HG02938 (cell line): ENCODE results near the gene ADGRV1.
"Not testable (repeated sequence)": the region's sequence is repeated elsewhere in the genome, so short reads cannot be mapped to it uniquely, and the experiment has no call there.

ENCODE experiments used
- ATAC-seq: cut with Tn5 transposase; IDR thresholded peaks from one replicate; pipeline ENCODE4 v1.9.1; 2021; ENCODE audit warnings: mild to moderate bottlenecking, moderate library complexity; ENCODE audit not compliant: unreplicated experiment

Gene ADGRV1

DNA sequence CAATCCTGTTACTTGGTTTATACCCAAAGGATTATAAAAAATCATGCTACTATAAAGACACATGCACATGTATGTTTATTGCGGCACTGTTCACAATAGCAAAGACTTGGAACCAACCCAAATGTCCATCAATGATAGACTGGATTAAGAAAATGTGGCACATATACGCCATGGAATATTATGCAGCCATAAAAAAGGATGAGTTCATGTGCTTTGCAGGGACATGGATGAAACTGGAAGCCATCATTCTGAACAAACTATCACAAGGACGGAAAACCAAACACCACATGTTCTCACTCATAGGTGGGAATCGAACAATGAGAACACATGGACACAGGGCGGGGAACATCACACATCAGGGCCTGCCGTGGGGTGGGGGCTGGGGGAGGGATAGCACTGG, 34.5 kb downstream of the ADGRV1 start:
- ATAC-seq = not testable (repeated sequence)

DNA sequence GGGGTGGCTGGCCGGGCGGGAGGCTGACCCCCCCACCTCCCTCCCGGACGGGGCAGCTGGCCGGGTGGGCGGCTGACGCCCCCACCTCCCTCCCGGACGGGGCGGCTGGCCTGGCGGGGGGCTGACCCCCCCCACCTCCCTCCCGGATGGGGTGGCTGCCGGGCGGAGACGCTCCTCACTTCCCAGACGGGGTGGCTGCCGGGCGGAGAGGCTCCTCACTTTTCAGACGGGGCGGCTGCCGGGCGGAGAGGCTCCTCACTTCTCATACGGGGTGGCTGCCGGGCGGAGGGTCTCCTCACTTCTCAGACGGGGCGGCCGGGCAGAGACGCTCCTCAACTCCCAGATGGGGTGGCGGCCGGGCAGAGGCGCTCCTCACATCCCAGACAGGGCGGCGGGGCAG, 37.2 kb downstream of the ADGRV1 start:
- ATAC-seq = not testable (repeated sequence)

- ATAC-seq = no peak
Measured at GRCh38 chr5:90598293-90598692, 39.7 kb downstream of the ADGRV1 start.

DNA sequence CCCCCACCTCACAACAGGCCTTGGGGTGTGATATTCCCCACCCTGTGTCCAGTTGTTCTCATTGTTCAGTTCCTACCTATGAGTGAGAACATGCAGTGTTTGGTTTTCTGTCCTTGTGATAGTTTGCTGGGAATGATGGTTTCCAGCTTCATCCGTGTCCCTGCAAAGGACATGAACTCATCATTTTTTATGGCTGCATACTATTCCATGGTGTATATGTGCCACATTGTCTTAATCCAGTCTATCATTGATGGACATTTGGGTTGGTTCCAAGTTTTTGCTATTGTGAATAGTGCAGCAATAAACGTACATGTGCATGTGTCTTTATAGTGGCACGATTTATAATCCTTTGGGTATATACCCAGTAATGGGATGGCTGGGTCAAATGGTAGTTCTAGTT, 41.7 kb downstream of the ADGRV1 start:
- not testable (repeated sequence) for ATAC-seq

DNA sequence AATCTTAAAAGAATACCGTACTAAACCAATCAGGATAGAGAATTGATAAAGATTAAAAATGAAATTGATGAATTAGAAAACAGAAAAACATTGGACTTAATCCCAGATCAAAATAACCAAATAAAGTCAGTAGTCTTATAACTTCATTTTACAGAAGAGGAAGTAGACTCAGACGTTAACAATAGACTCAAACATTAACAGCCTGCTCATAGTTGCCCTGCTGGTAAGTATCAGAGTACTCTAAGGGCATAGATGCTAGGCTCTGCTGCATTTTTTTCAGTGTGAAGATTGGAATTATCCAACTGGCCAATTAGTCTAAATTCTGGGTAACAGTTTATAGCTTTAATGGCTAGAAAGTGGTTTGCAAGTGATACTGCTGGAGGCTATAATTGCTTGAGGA, 42.9 kb downstream of the ADGRV1 start:
- no peak for ATAC-seq

DNA sequence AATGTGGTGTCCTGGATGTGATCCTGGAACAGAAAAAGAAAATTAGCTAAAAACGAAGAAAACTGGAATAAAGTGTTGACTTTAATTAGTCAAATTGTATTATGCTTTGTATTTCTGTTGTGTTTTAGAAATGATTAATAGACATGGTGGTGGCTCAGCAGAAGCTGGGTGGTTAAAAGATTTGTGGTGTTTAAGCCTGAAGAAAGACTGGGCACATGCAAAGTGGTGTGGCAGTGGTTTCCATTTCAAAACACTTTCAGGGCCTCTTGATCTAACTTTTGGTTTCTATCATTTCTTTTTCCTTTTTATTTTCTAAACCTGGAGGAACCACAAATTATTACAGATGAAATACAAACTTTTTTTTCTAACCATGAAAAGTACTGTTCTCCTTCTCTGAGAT, 44.1 kb downstream of the ADGRV1 start:
- ATAC-seq = no peak

- ATAC-seq = no peak
Measured at GRCh38 chr5:90606539-90606938, 47.9 kb downstream of the ADGRV1 start.

- peak; percentile 98 for ATAC-seq
Measured at GRCh38 chr5:90612919-90613318, 54.3 kb downstream of the ADGRV1 start.

DNA sequence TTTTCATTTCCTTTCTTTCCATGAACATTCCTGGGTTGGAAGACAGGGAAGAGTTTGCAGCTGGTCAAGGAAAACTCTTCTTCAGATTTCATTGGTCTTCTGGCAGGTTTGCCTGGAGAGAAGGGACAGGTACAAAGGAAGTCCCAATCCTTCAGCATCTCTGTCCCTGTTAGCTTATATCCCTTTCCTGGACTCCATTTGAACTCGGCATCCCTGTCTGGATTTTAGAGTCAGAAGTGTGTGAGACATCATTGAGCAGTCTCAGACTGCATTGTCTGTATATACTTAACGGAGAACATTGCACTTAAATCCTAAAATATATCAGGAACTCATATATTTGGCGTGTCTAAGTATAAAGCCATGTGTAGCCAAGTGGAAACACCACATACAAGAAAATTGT, 54.9 kb downstream of the ADGRV1 start:
- ATAC-seq = no peak

- no peak for ATAC-seq
Measured at GRCh38 chr5:90613918-90614504, 55.4 kb downstream of the ADGRV1 start.

DNA sequence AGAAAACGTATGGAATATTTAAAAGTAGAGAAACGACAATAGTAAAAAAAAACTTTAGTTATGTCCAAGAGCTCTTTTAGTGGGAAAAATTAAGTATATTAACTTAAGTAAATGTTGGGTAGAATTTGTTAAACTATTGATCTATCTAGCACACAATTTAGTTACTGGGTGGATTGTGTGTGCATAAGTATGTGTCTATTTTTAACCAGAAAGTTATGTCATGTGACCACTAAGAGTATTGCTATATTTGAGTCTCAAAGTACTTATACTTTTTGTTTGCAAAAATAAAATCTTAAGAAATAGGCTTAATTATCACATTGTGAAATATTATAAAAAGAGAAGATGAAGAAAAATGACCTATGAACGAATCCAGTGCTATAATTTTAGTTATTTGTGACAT, 56.8 kb downstream of the ADGRV1 start:
- ATAC-seq = no peak

- no peak for ATAC-seq
Measured at GRCh38 chr5:90618071-90618470, 59.5 kb downstream of the ADGRV1 start.

DNA sequence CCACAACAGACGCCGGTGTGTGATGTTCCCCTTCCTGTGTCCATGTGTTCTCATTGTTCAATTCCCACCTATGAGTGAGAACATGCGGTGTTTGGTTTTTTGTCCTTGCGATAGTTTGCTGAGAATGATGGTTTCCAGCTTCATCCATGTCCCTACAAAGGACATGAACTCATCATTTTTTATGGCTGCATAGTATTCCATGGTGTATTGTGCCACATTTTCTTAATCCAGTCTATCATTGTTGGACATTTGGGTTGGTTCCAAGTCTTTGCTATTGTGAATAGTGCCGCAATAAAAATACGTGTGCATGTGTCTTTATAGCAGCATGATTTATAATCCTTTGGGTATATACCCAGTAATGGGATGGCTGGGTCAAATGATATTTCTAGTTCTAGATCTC, 61.2 kb downstream of the ADGRV1 start:
- ATAC-seq = not testable (repeated sequence)

- no peak for ATAC-seq
Measured at GRCh38 chr5:90621848-90622247, 63.3 kb downstream of the ADGRV1 start.

GRCh38 chr5:90626493-90626892, 67.9 kb downstream of the ADGRV1 start:
- no peak for ATAC-seq

GRCh38 chr5:90628492-90628891, 69.9 kb downstream of the ADGRV1 start:
- ATAC-seq = no peak

- ATAC-seq = no peak
Measured at GRCh38 chr5:90632791-90633190, 74.2 kb downstream of the ADGRV1 start.

DNA sequence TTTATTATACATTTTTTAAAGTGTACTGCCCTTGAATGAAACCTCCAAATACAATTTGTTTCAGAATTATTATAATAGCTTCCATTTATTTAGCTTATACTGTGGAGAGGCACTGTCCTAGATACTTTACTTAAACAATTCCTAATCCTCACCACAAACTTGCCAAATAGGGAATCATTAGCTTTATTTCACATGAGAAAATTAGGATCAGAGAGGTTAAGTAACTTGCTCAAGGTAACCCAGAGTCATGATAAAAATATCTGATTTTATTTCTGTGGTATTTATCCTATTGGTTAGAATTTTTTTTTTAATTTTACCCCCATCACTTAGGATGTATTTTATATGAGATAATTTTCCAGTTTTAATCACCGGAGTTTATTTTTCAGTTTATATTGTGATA, 78.4 kb downstream of the ADGRV1 start:
- ATAC-seq = no peak

- ATAC-seq = no peak
Measured at GRCh38 chr5:90637731-90638130, 79.1 kb downstream of the ADGRV1 start.

GRCh38 chr5:90638878-90639277, 80.3 kb downstream of the ADGRV1 start:
- ATAC-seq = no peak

- no peak for ATAC-seq
Measured at GRCh38 chr5:90640484-90641059, 82.0 kb downstream of the ADGRV1 start.

- no peak for ATAC-seq
Measured at GRCh38 chr5:90641528-90641927, 82.9 kb downstream of the ADGRV1 start.

GRCh38 chr5:90642706-90643229, 84.2 kb downstream of the ADGRV1 start:
- ATAC-seq = no peak
